DMS 273 treated with DMSO at 0.1 percent for 48 hours (cell line): ENCODE measurements around the gene TAGLN.

Source experiments
- DNase-seq: peaks from one replicate; lab custom pipeline; 2025; lab: John Stamatoyannopoulos, UW

Gene TAGLN

DNA sequence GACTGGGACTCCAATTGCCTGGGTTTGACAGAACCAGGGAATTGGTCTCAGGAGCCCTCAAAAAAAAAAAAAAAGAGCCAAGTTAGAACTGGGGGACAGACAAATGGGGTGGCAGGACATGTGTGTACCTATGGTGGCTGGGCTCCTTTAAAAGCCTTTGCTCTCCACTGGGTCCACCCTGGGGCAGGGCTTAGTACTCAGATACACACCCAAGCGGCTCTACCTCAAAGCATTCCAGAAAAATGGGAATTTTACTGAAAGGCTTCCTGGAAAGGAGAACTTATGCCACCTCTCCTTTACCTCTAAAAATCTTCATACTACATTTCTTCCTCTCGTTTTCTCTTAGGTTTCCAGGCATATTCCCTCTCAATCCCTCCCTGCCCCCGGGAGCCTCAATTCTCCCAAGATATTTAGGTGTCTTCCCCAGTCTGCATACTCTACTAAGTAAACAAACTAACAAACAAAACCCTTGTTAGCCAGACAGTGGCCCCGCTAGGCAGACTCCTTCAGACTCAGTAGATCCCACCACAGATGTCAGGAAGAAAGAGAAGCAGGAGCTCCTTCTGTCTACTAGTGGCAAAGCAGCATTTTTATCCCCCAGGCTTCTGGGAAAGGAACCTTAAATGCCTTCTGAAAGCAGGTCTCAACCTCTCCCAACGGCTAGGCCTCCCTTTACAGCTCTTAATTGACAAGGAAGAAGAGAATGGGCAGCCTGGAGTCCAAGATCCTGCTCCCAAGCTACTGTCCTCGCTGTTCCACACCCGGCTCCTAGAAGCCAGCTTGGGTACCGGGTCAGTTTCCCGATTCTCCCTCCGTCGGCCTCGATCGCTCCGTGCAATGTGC, 32.0 kb downstream of the TAGLN start:
- DNase-seq: no peak

DNA sequence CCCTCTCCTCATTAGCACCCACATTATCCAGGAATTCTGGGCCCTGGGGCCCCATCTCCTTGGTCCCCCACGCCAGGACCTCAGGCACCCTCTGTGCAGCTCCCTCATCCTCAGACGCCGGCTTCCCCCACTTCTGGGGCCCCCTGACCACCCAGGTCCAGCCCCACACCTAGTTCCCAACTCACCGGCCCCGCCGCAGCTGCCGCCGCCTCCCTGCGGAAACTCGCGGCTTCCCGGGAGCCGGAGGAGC, 32.6 kb downstream of the TAGLN start, which contains the start of gene PCSK7:
TSS of gene PCSK7 (minus strand) at position 232 of the 250 bp plus-strand sequence. CDS start 2,229 bp downstream, outside the sequence.
- DNase-seq: no peak

DNA sequence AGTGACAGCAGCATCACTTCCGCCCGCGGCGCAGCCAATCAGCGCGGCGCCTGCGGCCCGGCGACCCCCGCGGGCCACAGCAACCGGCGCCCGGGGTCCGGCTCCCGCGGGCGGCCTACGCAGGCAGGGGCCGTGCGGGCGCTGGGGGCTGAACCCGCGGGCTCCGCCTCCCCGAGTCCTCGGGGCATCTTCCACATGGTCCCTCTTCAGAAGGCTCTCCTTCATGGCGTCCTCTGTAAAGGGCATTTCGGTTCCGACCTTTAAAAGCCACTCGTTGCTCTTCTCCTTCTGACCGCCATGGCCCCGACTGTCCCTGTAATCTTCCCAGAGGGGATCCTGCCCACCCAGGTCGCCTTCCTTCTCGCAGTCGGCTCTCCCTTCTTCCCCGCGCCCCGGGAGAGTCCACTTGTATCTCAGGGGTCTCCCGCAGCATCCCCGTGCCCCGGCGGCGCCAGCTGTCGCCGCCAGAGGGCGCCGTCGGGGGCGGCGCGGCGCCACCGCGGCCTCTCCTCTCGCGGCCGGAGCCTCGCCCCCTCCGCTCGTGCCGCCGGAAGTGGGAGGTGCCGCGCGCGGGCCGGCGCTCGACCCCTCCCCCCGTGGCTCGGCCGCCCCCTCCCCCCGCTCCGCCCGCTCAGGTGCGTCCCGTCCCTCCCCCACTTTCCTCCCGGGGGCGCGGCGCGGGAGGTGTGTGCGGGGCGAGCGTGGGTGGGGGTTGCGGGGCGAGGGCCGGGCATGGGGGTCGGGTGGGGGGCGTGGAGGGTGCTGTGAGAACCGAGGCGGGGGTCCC, 33.1 kb downstream of the TAGLN start, which contains the start of gene RNF214:
TSS of gene RNF214 (plus strand) at position 580 of the 787 bp plus-strand sequence. CDS start 1,602 bp downstream, outside the sequence.
- peak; percentile 0 for DNase-seq

DNA sequence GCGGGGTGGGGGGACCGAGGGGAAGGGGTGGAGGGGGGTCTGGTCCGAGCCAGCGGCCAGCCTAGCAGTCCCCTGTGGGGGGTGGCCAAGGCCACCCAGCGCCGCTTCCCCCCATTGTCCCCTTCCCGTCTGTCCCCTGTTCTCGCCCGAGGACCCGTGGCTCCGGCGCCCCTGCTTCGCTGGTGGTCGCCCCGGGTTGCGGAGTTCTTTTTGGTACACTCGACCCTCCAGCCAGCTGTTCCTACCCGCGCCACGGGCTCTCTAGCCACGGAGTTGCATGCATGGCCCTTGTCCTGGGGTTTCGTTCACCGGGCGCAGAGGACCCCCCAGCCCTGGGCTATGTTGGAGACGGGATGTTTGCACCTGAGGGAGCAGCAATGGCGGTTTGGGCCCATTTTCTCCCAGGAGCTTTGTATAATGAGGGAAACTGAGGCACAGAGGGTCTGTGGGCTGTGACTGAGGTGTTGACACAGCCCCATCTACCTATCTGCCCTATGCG, 33.8 kb downstream of the TAGLN start:
- DNase-seq: no peak

DNA sequence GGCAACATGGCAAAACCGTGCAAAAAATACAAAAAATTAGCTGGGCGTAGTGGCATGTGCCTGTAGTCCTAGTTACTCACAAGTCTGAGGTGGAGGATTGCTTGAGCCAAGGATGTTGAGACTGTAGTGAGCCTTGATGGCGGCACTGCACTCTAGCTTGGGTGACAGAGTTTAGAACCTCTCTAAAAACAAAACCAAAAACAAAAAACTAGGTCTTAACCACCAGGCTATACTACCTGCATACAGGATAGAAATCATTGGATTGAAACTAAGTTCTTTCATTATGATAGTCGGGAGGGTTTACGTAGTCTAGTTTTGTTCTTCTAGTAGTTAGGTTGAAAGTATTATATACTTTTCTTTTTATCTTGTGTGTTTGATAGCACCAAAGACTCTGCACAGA, 39.1 kb downstream of the TAGLN start:
- no peak for DNase-seq

DNA sequence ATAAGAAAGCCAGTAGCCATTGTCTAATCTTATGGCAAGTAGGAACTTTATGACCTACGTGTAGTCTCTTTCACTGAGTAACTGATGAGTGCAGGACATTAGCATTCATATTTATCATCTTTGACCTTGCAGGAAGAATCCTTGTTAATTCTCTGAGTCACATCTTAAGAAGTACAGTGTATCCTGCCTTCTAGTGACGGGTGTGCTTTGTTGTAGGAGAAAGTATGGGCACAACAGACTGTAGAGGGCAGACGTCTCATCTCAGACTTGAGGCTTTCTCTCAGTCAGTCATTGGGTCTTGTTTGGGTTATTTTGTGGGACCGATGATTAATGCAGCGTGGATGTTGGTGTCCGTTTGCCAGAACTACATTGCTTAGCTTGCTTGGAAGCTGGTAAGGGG, 40.1 kb downstream of the TAGLN start:
- no peak for DNase-seq

DNA sequence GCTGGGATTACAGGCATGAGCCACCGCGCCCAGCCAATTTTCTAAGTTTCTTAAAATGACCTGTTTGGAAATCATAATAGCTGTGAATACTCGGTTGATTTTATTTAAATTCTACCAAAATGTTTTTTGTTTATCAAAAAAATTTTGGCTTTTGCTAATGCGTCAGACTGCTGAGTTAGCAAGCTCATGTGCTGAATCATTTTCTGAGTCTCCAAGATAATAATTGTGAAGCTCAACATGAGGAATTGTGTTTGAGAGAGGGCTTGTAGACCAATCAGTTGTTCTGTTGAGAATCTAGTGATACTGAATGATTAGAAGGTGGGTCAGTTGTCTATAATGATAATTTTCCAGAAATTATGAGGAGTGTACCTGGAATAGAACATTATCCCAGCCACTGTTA, 49.2 kb downstream of the TAGLN start:
- DNase-seq: no peak

DNA sequence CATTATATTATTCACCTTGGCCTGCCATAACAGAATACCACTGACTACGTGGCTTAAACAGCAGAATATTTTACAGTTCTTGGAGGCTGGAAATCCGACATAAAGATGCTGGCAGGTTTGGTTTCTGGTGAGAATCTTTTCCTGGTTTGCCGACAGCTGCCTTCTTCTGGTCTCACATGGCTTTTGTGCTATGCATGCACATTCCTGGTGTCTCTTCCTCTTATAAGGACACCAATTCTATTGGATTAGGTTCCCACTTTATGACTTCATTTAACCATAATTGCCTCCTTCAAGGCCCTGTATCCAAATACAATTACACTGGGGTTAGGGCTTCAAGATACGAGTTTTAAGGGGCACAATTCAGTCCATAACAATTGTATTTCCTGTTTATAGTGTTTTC, 50.4 kb downstream of the TAGLN start:
- no peak for DNase-seq

DNA sequence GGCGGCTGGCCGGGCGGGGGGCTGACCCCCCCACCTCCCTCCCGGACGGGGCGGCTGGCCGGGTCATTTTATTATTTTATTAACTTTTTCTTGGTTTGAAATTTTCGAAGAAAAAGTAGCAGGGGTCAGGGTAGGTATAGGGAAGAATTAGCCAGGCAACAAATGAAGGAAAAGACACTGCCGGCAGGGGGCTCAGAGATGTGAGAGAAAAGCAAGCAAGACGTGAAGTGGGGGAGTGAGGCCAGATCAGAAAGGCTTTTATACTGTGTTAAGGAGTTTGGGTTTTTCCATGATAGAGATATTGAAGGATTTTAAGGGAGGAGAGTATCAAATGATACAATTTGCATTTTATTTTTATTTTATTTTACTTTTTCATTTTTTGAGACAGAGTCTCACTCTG, 52.3 kb downstream of the TAGLN start:
- DNase-seq: no peak

DNA sequence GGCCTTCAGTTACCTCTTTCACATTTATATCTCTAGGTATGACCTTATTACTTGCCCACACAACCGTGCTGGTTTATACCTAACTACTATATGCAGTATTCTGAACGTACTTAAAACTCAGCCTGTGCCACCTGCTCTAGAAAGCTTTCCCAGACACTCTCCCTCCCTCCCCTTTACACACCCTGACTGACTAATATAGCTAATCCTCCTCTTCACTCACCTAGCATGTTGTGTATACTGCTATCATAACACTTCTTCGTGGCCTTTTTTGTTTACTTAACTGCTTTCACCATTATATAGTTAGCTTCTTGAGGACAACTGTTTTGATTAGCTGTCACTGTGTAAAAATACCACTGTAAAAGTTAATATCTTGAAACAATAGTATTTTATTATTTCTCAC, 56.8 kb downstream of the TAGLN start:
- DNase-seq: no peak

DNA sequence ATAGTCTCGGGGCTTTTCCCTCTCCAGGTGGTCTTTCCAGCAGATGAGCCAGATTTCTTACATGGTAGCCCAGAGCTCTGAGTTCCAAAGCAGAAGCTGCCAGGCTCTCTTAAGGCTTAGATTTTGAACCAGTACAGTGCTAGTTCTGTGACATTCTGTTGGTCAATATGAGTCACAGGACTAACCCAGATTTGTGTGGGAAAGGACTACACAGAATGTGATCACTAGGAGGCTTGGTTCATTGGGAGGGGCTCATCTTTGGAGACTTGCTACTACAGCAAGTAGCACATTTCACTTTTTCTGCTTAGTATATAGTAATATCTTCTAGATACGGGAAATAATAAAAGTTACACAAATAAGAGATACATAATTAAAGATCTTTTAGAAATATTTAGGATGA, 57.4 kb downstream of the TAGLN start:
- no peak for DNase-seq
